Spinal cord (tissue), 10 donors: ENCODE data around the gene RPS6KL1. TPM values are rescaled to one million over a fixed set of nuclear protein-coding genes. Genes with fewer than 3 reads are reported as not detected.

ENCODE experiments used
- DNase-seq, 6 donors: peaks; one replicate each; pipeline versions ENCODE4 v3.0.0 to v3.0.0-alpha.2; 2013 to 2015; ENCODE audit warnings: low spot score in 6 of 6, low read depth in 4 of 6
- H3K27ac ChIP-seq: one replicate; pipeline ENCODE4 v1.5.1; 2013; ENCODE audit warnings: low read depth, low read length, control low read depth
- H3K27me3 ChIP-seq: one replicate; pipeline ENCODE4 v1.6.1; 2013; ENCODE audit warnings: low read length; ENCODE audit not compliant: control insufficient read depth, insufficient read depth
- H3K36me3 ChIP-seq: one replicate; pipeline ENCODE4 v1.6.1; 2013; ENCODE audit warnings: low read length; ENCODE audit not compliant: control insufficient read depth, insufficient read depth
- H3K4me1 ChIP-seq: one replicate; pipeline ENCODE4 v1.6.1; 2013; ENCODE audit warnings: low read length; ENCODE audit not compliant: control insufficient read depth, insufficient read depth
- H3K4me3 ChIP-seq: one replicate; pipeline ENCODE4 v1.5.1; 2013; ENCODE audit warnings: low read depth, low read length, control low read depth
- H3K9me3 ChIP-seq: one replicate; pipeline ENCODE4 v1.6.1; 2013; ENCODE audit warnings: low read length; ENCODE audit not compliant: control insufficient read depth, insufficient read depth
- WGBS: methylation state at CpG from one replicate; pipeline ENCODE4 v1.1.5; 2013; ENCODE audit warnings: missing lambda C conversion rate; ENCODE audit not compliant: insufficient coverage; 5-methylcytosine and 5-hydroxymethylcytosine counted together
- polyA plus RNA-seq, 2 donors: library from polyadenylated mRNA; unstranded; fragments of 120-200 nt; gene quantifications; one replicate each; pipeline ENCODE4 v1.2.1, GENCODE V29; 2013; ENCODE audit not compliant: insufficient read length in 2 of 2
- total RNA-seq, 2 donors: library from RNA; depleted of rRNA in 1 of 2; stranded (reverse); fragments of 120-200 nt in 1 of 2; fragments of >200 nt in 1 of 2; gene quantifications; one replicate each; pipeline versions ENCODE4 v1.2.3 to v1.2.4, GENCODE V29; 2013 to 2014
- donor health status: healthy.

RPS6KL1 gene
- total and polyA plus RNA-seq, 4 donors: 15.9 to 69.1 (median 38.6) TPM

DNA sequence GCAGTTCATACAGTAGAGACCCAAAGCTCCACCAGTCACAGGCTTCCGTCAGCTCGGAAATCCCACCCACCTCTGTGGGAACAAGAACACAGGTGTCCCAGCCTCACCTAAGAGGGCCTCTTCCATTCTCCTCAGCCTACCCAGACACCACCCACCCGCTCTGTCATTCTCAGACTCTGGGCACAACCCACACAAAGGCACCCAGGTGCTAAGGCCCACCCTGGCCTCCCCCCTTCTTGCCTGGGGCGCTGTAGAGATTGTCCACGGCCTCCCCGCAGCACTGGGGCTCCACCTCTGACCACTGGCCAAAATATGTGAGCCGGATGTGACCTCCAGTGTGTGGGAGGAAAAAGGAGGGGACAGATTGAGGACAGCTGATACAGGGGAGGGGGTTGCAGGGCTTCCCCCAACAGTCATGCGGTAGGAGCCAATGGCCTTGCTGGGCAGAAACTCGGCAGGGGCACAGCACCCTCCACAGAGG, 14.2 kb downstream of the RPS6KL1 start:
- Histone ChIP-seq H3K36me3 (peaks cover 62% of the 10 kb centered on the region), H3K27ac (no peak overlapping the region), H3K27me3 (no peaks in the 10 kb centered on the region), H3K4me3 (no peak overlapping the region), H3K9me3 (no peaks in the 10 kb centered on the region), H3K4me1 (peaks cover 32% of the 10 kb centered on the region)
- no peak for DNase-seq
- WGBS: 91% methylated on average over 9 of the region's 9 CpGs

GRCh38 chr14:74907744-74908143, 15.3 kb downstream of the RPS6KL1 start:
- Histone ChIP-seq H3K27ac (peak overlapping the region; percentile 33), H3K36me3 (peaks cover 65% of the 10 kb centered on the region), H3K4me1 (peaks cover 32% of the 10 kb centered on the region), H3K27me3 (no peaks in the 10 kb centered on the region), H3K4me3 (no peak overlapping the region), H3K9me3 (no peaks in the 10 kb centered on the region)
- DNase-seq: peak in 1 of 6 donors; percentile 59
- WGBS: 35% methylated on average over 2 of the region's 6 CpGs

DNA sequence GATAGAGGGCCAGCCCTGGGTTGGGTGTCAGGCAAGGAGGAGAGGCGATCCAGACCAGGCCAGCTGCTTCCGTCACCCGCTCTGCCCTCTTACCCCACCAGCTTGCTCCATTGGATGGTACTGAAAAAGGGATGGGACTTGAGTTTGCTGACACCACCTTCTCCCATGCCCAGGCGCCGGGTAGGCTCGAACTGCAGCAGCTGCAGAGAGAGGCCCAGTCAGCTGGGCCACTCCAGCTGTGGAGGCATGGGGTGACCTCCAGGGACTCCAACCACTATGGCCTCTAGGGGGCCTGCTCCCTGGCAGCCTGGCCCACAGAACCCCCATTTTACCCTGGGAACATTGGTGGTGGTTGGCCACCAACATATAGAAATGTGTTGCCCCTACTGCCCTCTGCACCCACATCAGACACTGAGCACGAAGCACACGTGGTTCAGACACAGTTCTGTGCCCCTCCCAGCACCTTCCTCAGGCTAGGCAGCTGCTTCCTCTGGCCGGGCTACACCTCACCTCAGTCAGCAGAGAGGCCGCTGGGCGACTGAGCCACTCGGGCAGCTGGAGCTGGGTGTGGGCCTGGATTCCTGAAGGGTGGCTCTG, 16.0 kb downstream of the RPS6KL1 start:
- no peaks in the 10 kb centered on the region for H3K27me3 ChIP-seq
- peaks cover 32% of the 10 kb centered on the region for H3K4me1 ChIP-seq
- no peak overlapping the region for H3K4me3 ChIP-seq
- H3K36me3 ChIP-seq: peaks cover 65% of the 10 kb centered on the region
- H3K27ac ChIP-seq: no peak overlapping the region
- 82% methylated on average over 8 of the region's 12 CpGs for WGBS
- no peak for DNase-seq
- H3K9me3 ChIP-seq: no peaks in the 10 kb centered on the region

DNA sequence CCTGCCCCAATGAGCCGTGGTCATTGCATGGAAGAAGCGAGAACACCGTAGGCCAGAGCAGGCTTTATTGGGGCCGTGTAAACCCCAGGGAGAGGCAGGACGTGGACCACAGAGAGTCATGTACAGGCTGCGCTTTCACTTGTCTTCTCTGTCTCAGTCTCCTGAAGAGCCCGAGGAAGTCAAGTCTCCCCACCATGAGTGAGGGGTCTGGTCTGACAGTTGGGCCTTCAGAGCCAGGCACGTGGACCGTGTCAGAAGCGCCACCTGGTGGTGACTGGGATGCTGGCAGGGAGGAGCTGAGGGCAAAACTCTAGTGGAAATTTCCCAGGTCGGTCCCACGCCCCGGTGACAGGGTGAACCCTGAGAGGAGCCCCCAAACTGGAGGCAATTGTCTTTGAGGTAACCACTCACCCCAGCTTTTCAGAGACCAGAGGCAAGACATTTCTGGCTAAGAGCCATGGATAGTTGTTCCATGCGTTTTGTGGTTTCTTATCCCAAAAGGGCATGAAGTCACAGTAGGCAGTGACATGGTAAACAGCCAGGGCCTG, 17.4 kb downstream of the RPS6KL1 start:
- 52% methylated on average over 14 of the region's 14 CpGs for WGBS
- Histone ChIP-seq H3K9me3 (no peaks in the 10 kb centered on the region), H3K27me3 (no peaks in the 10 kb centered on the region), H3K4me1 (peaks cover 32% of the 10 kb centered on the region), H3K36me3 (peaks cover 62% of the 10 kb centered on the region), H3K27ac (no peak overlapping the region), H3K4me3 (no peak overlapping the region)
- peak in 3 of 6 donors; percentile 39 to 83 (median 78) for DNase-seq

- Histone ChIP-seq H3K4me1 (peaks cover 32% of the 10 kb centered on the region), H3K9me3 (no peaks in the 10 kb centered on the region), H3K4me3 (no peak overlapping the region), H3K27me3 (no peaks in the 10 kb centered on the region), H3K27ac (no peak overlapping the region), H3K36me3 (peaks cover 63% of the 10 kb centered on the region)
- 95% methylated on average over 4 of the region's 6 CpGs for WGBS
- DNase-seq: no peak
Observed at GRCh38 chr14:74904635-74905503, 18.2 kb downstream of the RPS6KL1 start.

GRCh38 chr14:74902941-74903705, 19.9 kb downstream of the RPS6KL1 start:
- WGBS: 79% methylated on average over 8 of the region's 10 CpGs
- no peaks in the 10 kb centered on the region for H3K9me3 ChIP-seq
- H3K4me1 ChIP-seq: peaks cover 21% of the 10 kb centered on the region
- no peaks in the 10 kb centered on the region for H3K27me3 ChIP-seq
- H3K27ac ChIP-seq: no peak overlapping the region
- no peak for DNase-seq
- H3K4me3 ChIP-seq: no peak overlapping the region
- peaks cover 63% of the 10 kb centered on the region for H3K36me3 ChIP-seq

- WGBS: 91% methylated on average over 4 of the region's 5 CpGs
- no peak overlapping the region for H3K27ac ChIP-seq
- no peaks in the 10 kb centered on the region for H3K9me3 ChIP-seq
- H3K4me3 ChIP-seq: no peak overlapping the region
- no peaks in the 10 kb centered on the region for H3K4me1 ChIP-seq
- no peak for DNase-seq
- H3K27me3 ChIP-seq: no peaks in the 10 kb centered on the region
- H3K36me3 ChIP-seq: peaks cover 71% of the 10 kb centered on the region
Observed at GRCh38 chr14:74898694-74899093, 24.4 kb downstream of the RPS6KL1 start.

- no CpG with 5 or more reads among the region's 2 CpGs for WGBS
- Histone ChIP-seq H3K27ac (no peak overlapping the region), H3K4me1 (no peaks in the 10 kb centered on the region), H3K36me3 (peaks cover 73% of the 10 kb centered on the region), H3K9me3 (no peaks in the 10 kb centered on the region), H3K27me3 (no peaks in the 10 kb centered on the region), H3K4me3 (no peak overlapping the region)
- DNase-seq: no peak
Observed at GRCh38 chr14:74898083-74898482, 25.0 kb downstream of the RPS6KL1 start.

GRCh38 chr14:74897642-74898041, 25.4 kb downstream of the RPS6KL1 start:
- no peak for DNase-seq
- H3K27me3 ChIP-seq: no peaks in the 10 kb centered on the region
- H3K4me3 ChIP-seq: no peak overlapping the region
- WGBS: 95% methylated on average over 3 of the region's 4 CpGs
- H3K9me3 ChIP-seq: no peaks in the 10 kb centered on the region
- peaks cover 73% of the 10 kb centered on the region for H3K36me3 ChIP-seq
- H3K27ac ChIP-seq: no peak overlapping the region
- H3K4me1 ChIP-seq: no peaks in the 10 kb centered on the region
